OCI-LY3 (cell line): Measurements from ENCODE around the gene BDH2.

Experiments used
- EZH2phosphoT487 ChIP-seq: fragments of 200-600 bp; shearing (Covaris generic); IDR thresholded peaks from 2 replicates; pipeline ENCODE4 v1.6.1; 2018; ENCODE audit warnings: antibody characterized with exemption, mixed run types, low read depth
- TF ChIP-seq, protein P1 (sequence below): fragments of 200-600, 300-600 bp; sonication (generic); IDR thresholded peaks from 2 replicates; pipeline ENCODE4 v1.5.1; 2014; ENCODE audit warnings: antibody characterized with exemption, low read length, low read depth

DNA sequence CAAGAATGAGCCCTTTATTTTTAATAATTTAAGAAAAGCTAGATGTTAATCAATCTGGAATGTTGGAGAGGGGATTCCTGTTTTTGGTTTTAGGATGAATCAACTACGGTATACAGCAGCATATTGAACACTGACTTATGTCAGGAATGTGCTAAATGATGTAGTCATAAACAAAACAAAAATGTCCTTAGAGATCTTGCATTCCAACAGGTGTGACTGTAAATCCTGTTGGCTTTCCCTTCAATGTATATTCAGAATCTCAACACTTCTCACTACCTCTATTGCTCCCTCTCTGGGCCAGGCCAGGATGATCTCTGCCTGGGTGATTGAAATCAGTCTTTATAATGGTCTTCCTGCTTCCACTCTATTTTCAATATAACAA is 37.8 kb upstream of the BDH2 start:
- no peak for TF ChIP-seq EZH2phosphoT487
- TF ChIP-seq, protein P1, sequence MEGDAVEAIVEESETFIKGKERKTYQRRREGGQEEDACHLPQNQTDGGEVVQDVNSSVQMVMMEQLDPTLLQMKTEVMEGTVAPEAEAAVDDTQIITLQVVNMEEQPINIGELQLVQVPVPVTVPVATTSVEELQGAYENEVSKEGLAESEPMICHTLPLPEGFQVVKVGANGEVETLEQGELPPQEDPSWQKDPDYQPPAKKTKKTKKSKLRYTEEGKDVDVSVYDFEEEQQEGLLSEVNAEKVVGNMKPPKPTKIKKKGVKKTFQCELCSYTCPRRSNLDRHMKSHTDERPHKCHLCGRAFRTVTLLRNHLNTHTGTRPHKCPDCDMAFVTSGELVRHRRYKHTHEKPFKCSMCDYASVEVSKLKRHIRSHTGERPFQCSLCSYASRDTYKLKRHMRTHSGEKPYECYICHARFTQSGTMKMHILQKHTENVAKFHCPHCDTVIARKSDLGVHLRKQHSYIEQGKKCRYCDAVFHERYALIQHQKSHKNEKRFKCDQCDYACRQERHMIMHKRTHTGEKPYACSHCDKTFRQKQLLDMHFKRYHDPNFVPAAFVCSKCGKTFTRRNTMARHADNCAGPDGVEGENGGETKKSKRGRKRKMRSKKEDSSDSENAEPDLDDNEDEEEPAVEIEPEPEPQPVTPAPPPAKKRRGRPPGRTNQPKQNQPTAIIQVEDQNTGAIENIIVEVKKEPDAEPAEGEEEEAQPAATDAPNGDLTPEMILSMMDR, result no peak
